ENCODE results near the gene C12orf60.

C12orf60 gene

DNA sequence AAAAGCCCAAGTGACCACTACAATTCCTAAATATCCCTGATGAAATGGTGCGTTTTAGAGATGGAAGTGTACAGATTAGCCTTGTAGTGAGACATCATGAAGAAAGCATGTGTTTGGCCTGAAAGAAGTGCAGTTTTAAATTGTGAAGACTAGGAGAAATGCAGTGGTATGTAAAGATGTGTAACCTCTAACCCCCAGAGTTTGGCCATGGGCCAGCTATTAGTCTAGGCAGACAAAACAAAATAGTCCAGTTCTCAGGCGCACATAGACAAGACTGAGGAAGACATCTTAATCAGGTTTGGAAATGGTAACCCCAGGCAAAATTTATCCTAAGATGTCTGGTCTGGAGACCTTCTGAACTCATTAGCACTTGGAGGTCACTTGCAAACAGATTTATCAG, 23.6 kb upstream of the C12orf60 start:
- TF ChIP-seq, protein P1, sequence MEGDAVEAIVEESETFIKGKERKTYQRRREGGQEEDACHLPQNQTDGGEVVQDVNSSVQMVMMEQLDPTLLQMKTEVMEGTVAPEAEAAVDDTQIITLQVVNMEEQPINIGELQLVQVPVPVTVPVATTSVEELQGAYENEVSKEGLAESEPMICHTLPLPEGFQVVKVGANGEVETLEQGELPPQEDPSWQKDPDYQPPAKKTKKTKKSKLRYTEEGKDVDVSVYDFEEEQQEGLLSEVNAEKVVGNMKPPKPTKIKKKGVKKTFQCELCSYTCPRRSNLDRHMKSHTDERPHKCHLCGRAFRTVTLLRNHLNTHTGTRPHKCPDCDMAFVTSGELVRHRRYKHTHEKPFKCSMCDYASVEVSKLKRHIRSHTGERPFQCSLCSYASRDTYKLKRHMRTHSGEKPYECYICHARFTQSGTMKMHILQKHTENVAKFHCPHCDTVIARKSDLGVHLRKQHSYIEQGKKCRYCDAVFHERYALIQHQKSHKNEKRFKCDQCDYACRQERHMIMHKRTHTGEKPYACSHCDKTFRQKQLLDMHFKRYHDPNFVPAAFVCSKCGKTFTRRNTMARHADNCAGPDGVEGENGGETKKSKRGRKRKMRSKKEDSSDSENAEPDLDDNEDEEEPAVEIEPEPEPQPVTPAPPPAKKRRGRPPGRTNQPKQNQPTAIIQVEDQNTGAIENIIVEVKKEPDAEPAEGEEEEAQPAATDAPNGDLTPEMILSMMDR (IDR thresholded peaks at IDR 0.05; ENCODE audit: low read length, missing control alignments) = no peak
- no peak overlapping the region for H3K4me3 ChIP-seq (replicated peaks; ENCODE audit: low read depth, low read length)
- DNase-seq (ENCODE audit: low read depth) = no peak

GRCh38 chr12:14780859-14781258, 22.6 kb upstream of the C12orf60 start:
- TF ChIP-seq, protein P1 (IDR thresholded peaks at IDR 0.05; ENCODE audit: low read length, missing control alignments) = no peak
- H3K4me3 ChIP-seq (replicated peaks; ENCODE audit: low read depth, low read length) = no peak overlapping the region

GRCh38 chr12:14781563-14781962, 21.9 kb upstream of the C12orf60 start:
- TF ChIP-seq, protein P1 (IDR thresholded peaks at IDR 0.05; ENCODE audit: low read length, missing control alignments) = no peak
- no peak for DNase-seq (ENCODE audit: low read depth)
- H3K4me3 ChIP-seq (replicated peaks; ENCODE audit: low read depth, low read length) = no peak overlapping the region

More at GRCh38 chr12:14780859-14781258, 22.6 kb upstream of the C12orf60 start:
- no peak for DNase-seq (ENCODE audit: low read depth)

GRCh38 chr12:14782756-14783155, 20.7 kb upstream of the C12orf60 start:
- TF ChIP-seq, protein P1 (IDR thresholded peaks at IDR 0.05; ENCODE audit: low read length, missing control alignments) = no peak
- H3K4me3 ChIP-seq (replicated peaks; ENCODE audit: low read depth, low read length) = no peak overlapping the region
- no peak for DNase-seq (ENCODE audit: low read depth)

- H3K4me3 ChIP-seq (replicated peaks; ENCODE audit: low read depth, low read length) = no peak overlapping the region
- TF ChIP-seq, protein P1 (IDR thresholded peaks at IDR 0.05; ENCODE audit: low read length, missing control alignments) = no peak
- DNase-seq (ENCODE audit: low read depth) = no peak
Measured at GRCh38 chr12:14784471-14784870, 19.0 kb upstream of the C12orf60 start.

- TF ChIP-seq, protein P1 (IDR thresholded peaks at IDR 0.05; ENCODE audit: low read length, missing control alignments) = no peak
- no peak for DNase-seq (ENCODE audit: low read depth)
- no peak overlapping the region for H3K4me3 ChIP-seq (replicated peaks; ENCODE audit: low read depth, low read length)
Measured at GRCh38 chr12:14785568-14785967, 17.9 kb upstream of the C12orf60 start.

- TF ChIP-seq, protein P1 (IDR thresholded peaks at IDR 0.05; ENCODE audit: low read length, missing control alignments) = no peak
- H3K4me3 ChIP-seq (replicated peaks; ENCODE audit: low read depth, low read length) = no peak overlapping the region
- peak; percentile 93 for DNase-seq (ENCODE audit: low read depth)
Measured at GRCh38 chr12:14795028-14795448, 8.4 kb upstream of the C12orf60 start.
